Astrocyte of the spinal cord (primary cell): ENCODE measurements around the gene RANBP10.

Source experiments
- DNase-seq: peaks from one replicate; pipeline ENCODE4 v3.0.0; 2011; ENCODE audit warnings: low read depth, low spot score
- H3K4me3 ChIP-seq: 2 replicates; pipeline ENCODE4 v1.5.1; 2011; ENCODE audit warnings: low read depth, mild to moderate bottlenecking, low read length, moderate library complexity
- CTCF ChIP-seq: IDR thresholded peaks from 2 replicates; pipeline ENCODE4 v1.5.1; 2012; ENCODE audit warnings: low read depth, mild to moderate bottlenecking, low read length, inconsistent platforms
- in situ Hi-C: cut with HindIII; loops from 2 replicates; pipeline ENCODE4 v1.10.0; 2017; ENCODE audit warnings: low sequenced_read_pairs

RANBP10 gene

GRCh38 chr16:67734731-67735201, 71.6 kb downstream of the RANBP10 start:
- no peak for TF ChIP-seq CTCF
- DNase-seq: no peak
- in situ Hi-C loops: no loop called here
- no peak overlapping the region for H3K4me3 ChIP-seq

- in situ Hi-C loops: no loop called here
- H3K4me3 ChIP-seq: no peak overlapping the region
- no peak for TF ChIP-seq CTCF
- DNase-seq: no peak
Measured at GRCh38 chr16:67733734-67734470, 72.5 kb downstream of the RANBP10 start.

GRCh38 chr16:67731753-67732095, 74.6 kb downstream of the RANBP10 start:
- no peak for TF ChIP-seq CTCF
- H3K4me3 ChIP-seq: no peak overlapping the region
- in situ Hi-C loops: no loop called here
- DNase-seq: no peak

GRCh38 chr16:67731071-67731752, 75.1 kb downstream of the RANBP10 start:
- TF ChIP-seq CTCF: no peak
- in situ Hi-C loops: no loop called here
- no peak overlapping the region for H3K4me3 ChIP-seq
- DNase-seq: no peak

GRCh38 chr16:67730326-67730725, 76.0 kb downstream of the RANBP10 start:
- in situ Hi-C loops: no loop called here
- TF ChIP-seq CTCF: no peak
- H3K4me3 ChIP-seq: no peak overlapping the region
- no peak for DNase-seq

GRCh38 chr16:67729636-67730248, 76.6 kb downstream of the RANBP10 start:
- no peak overlapping the region for H3K4me3 ChIP-seq
- in situ Hi-C loops: no loop called here
- no peak for DNase-seq
- TF ChIP-seq CTCF: no peak
